HepG2 (cell line): ENCODE results near the gene CKS1B. TPM values are rescaled to one million over a fixed set of nuclear protein-coding genes. Genes with fewer than 3 reads are reported as not detected.

Experiments used
- FOXA3 ChIP-seq: IDR thresholded peaks from 2 replicates; pipeline ENCODE4 v1.6.1; 2016; ENCODE audit warnings: missing genetic modification reagents, missing compliant biosample characterization
- HDAC2 ChIP-seq: sonication (generic); formaldehyde crosslinking; IDR thresholded peaks from 2 replicates; pipeline ENCODE4 v1.4.0; 2020; ENCODE audit warnings: missing genetic modification reagents
- IKZF5 ChIP-seq: IDR thresholded peaks from 2 replicates; pipeline ENCODE4 v1.6.1; 2018; ENCODE audit warnings: missing genetic modification reagents, mild to moderate bottlenecking, missing compliant biosample characterization
- MED1 ChIP-seq: sonication (generic); formaldehyde crosslinking; IDR thresholded peaks from 2 replicates; pipeline ENCODE4 v1.4.0; 2020; ENCODE audit warnings: missing genetic modification reagents
- NFYC ChIP-seq: IDR thresholded peaks from 2 replicates; pipeline ENCODE4 v1.6.1; 2016; ENCODE audit warnings: missing genetic modification reagents, missing compliant biosample characterization
- PAX8 ChIP-seq: sonication (generic); formaldehyde crosslinking; IDR thresholded peaks from 2 replicates; pipeline ENCODE4 v1.8.0; 2022; ENCODE audit warnings: mild to moderate bottlenecking, missing genetic modification reagents, borderline replicate concordance
- PHF8 ChIP-seq: sonication (generic); formaldehyde crosslinking; IDR thresholded peaks from 2 replicates; pipeline ENCODE4 v1.5.0; 2020; ENCODE audit warnings: missing genetic modification reagents
- RBM39 ChIP-seq: fragments of 200-400 bp; formaldehyde crosslinking; IDR thresholded peaks from one replicate; pipeline ENCODE4 v1.6.1; 2018; ENCODE audit warnings: antibody characterized with exemption, mild to moderate bottlenecking, low read depth, low read length; ENCODE audit not compliant: poor library complexity, severe bottlenecking
- SP4 ChIP-seq: sonication (generic); formaldehyde crosslinking; IDR thresholded peaks from 2 replicates; pipeline ENCODE4 v1.8.1; 2023; ENCODE audit warnings: mild to moderate bottlenecking, missing genetic modification reagents
- polyA plus RNA-seq, 8 experiments: library from polyadenylated mRNA; depleted of rRNA in 3 of 8; stranded (reverse) in 7 of 8; unstranded in 1 of 8; fragments of >200 nt; fragmentation: Illumina TruSeq in 4 of 8; extraction: Trizol in 4 of 8; gene quantifications; 2 replicates each; pipeline versions ENCODE4 v1.2.1 to v1.2.3, GENCODE V29; 2011 to 2016; ENCODE audit warnings: low read depth in 4 of 8, missing spikeins in 1 of 8, mixed read lengths in 1 of 8; ENCODE audit not compliant: insufficient read depth in 1 of 8
- total RNA-seq, 5 experiments: library from RNA; depleted of rRNA; stranded (reverse); fragments of >200 nt; fragmentation: Illumina TruSeq; extraction: Trizol; gene quantifications; 2 replicates each; pipeline ENCODE4 v1.2.3, GENCODE V29; 2016; ENCODE audit warnings: low read depth in 1 of 5
- TF ChIP-seq, protein P1 (sequence below): sonication (generic); formaldehyde crosslinking; conservative IDR thresholded peaks from 2 replicates; pipeline ENCODE4 v1.4.0; 2020; ENCODE audit warnings: mild to moderate bottlenecking, missing genetic modification reagents, moderate library complexity
- TF ChIP-seq, protein P2 (sequence below): IDR thresholded peaks from 2 replicates; pipeline ENCODE4 v1.6.1; 2016; ENCODE audit warnings: missing genetic modification reagents, missing compliant biosample characterization

The CKS1B gene
- total and polyA plus RNA-seq, 2 of the 13 experiments (the other 11 are each of a cell fraction or from before 2014, with no cell fraction given), result 217 to 222 TPM

DNA sequence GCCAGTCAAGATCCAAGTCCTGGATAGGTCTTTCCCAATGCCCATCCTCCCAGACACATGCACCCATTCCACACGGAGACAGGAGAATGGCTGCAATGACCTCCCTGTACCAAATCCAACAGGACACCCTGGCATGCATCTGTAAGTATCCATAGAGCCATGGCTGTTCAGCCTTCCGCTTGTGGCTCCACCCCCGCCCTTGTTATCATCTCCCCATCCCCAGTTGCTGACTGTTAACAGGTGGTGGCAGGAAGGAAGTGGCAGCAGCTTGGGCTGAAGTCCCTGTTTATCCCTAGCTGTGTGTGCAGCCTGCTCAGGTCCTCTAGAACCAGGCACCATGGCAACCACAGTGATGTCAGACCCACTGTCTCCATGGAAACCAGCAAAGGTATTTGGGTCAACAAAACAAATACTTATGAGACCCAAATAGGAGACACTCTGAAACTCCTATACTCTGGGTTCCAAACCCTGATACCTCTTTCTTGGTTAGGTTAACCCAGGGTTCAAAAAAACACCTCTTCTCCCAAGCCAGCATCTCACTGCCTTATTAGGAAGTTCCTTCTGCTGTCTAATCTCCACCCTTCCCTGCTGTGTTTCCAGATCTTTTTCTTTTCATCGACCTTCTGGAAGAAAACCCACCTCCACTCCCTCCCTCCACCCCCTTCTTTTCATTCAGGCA lies 19.3 kb upstream of the CKS1B start (continued):
- TF ChIP-seq, protein P1, sequence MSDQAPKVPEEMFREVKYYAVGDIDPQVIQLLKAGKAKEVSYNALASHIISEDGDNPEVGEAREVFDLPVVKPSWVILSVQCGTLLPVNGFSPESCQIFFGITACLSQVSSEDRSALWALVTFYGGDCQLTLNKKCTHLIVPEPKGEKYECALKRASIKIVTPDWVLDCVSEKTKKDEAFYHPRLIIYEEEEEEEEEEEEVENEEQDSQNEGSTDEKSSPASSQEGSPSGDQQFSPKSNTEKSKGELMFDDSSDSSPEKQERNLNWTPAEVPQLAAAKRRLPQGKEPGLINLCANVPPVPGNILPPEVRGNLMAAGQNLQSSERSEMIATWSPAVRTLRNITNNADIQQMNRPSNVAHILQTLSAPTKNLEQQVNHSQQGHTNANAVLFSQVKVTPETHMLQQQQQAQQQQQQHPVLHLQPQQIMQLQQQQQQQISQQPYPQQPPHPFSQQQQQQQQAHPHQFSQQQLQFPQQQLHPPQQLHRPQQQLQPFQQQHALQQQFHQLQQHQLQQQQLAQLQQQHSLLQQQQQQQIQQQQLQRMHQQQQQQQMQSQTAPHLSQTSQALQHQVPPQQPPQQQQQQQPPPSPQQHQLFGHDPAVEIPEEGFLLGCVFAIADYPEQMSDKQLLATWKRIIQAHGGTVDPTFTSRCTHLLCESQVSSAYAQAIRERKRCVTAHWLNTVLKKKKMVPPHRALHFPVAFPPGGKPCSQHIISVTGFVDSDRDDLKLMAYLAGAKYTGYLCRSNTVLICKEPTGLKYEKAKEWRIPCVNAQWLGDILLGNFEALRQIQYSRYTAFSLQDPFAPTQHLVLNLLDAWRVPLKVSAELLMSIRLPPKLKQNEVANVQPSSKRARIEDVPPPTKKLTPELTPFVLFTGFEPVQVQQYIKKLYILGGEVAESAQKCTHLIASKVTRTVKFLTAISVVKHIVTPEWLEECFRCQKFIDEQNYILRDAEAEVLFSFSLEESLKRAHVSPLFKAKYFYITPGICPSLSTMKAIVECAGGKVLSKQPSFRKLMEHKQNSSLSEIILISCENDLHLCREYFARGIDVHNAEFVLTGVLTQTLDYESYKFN (CRISPR knock-in tag), result peak; percentile 53
- no peak for TF ChIP-seq SP4 (CRISPR knock-in tag)
- TF ChIP-seq FOXA3 (CRISPR knock-in tag), result peak; percentile 43; the same call in 1 of the 2 replicates
- no peak for TF ChIP-seq PHF8 (CRISPR knock-in tag)
- TF ChIP-seq NFYC, result no peak; the same call in 1 of the 2 replicates
- TF ChIP-seq, protein P2, sequence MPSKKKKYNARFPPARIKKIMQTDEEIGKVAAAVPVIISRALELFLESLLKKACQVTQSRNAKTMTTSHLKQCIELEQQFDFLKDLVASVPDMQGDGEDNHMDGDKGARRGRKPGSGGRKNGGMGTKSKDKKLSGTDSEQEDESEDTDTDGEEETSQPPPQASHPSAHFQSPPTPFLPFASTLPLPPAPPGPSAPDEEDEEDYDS (CRISPR knock-in tag), result peak; percentile 55; the same call in 1 of the 2 replicates
- no peak for TF ChIP-seq RBM39
- TF ChIP-seq PAX8 (CRISPR knock-in tag), result no peak
- peak; percentile 34; the same call in 1 of the 2 replicates for TF ChIP-seq MED1 (CRISPR knock-in tag)
- TF ChIP-seq IKZF5 (CRISPR knock-in tag), result peak; percentile 39; the same call in 1 of the 2 replicates
- TF ChIP-seq HDAC2 (CRISPR knock-in tag), result peak; percentile 10; the same call in 1 of the 2 replicates
